Fibroblast of mammary gland (primary cell): Measurements from ENCODE around the gene DMC1.
A peak's percentile ranks its signal among the peaks of the same experiment; 100 is the strongest.

ENCODE experiments used
- DNase-seq: peaks from one replicate; pipeline ENCODE4 v3.0.0-alpha.2; 2010; ENCODE audit warnings: low read depth
- H3K4me3 ChIP-seq: 2 replicates; pipeline ENCODE4 v1.5.1; 2011; ENCODE audit warnings: low read depth, mild to moderate bottlenecking, low read length, moderate library complexity; ENCODE audit not compliant: control insufficient read depth
- TF ChIP-seq, protein P1 (sequence below): conservative IDR thresholded peaks from 2 replicates; pipeline ENCODE4 v1.5.1; 2011; ENCODE audit warnings: low read depth, low read length, inconsistent platforms; ENCODE audit not compliant: control insufficient read depth, insufficient read depth

The DMC1 gene

DNA sequence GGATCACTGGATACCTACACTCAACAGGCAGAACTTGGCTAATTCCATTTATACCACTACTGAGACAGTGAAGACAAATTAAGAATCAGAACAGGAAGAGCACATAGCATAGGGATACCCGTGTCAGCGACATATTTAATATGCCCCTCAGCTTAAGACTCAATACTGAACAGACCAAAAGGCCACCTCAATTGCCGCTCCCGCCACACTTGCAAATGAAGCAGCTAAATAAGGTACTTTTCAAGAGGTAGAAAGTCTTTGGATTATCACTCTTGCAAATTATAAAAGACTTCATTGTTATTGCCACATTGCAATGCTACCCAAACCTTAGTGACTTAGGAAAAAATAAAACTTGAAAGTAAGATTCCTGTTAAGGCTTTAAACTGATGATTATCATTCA is 67.0 kb downstream of the DMC1 start:
- H3K4me3 ChIP-seq: peak overlapping the region; percentile 94
- TF ChIP-seq, protein P1, sequence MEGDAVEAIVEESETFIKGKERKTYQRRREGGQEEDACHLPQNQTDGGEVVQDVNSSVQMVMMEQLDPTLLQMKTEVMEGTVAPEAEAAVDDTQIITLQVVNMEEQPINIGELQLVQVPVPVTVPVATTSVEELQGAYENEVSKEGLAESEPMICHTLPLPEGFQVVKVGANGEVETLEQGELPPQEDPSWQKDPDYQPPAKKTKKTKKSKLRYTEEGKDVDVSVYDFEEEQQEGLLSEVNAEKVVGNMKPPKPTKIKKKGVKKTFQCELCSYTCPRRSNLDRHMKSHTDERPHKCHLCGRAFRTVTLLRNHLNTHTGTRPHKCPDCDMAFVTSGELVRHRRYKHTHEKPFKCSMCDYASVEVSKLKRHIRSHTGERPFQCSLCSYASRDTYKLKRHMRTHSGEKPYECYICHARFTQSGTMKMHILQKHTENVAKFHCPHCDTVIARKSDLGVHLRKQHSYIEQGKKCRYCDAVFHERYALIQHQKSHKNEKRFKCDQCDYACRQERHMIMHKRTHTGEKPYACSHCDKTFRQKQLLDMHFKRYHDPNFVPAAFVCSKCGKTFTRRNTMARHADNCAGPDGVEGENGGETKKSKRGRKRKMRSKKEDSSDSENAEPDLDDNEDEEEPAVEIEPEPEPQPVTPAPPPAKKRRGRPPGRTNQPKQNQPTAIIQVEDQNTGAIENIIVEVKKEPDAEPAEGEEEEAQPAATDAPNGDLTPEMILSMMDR: no peak
- DNase-seq: no peak

DNA sequence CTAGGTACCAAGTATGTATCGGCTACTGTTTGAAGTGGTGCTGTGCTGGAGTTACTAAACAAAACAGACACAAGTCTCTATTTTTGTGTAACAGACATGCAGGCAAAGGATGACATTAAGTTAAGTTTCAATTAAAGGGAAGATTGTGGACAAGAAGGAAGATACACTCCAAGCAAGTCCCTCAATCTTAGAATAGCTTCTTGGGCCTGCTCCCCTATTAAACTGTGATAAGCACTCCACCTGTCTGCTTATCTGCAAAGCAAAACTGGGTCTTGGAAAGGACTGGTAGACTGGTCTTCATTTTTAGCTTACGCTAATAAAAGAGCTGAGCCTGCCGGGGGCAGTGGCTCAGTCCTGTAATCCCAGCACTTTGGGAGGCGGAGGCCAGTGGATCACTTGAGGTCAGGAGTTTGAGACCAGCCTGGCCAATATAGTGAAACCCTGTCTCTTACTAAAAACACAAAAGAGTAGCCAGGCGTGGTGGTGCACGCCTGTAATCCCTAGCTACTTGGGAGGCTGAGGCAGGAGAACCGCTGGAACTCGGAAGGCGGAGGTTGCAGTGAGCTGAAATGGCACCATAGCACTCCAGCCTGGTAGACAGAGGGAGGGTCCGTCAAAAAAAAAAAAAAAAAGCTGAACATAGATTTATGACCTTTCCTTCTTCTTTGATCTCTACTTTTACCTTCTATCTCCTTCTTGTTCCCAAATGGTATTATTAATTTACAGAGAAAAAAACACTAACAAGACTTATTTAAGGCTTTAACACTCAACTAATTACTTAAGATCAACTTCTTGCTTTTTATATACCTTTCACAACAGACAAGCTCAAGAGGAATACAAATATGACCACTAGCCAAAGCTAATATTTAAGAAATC is 67.9 kb downstream of the DMC1 start:
- DNase-seq: no peak
- TF ChIP-seq, protein P1: no peak
- no peak overlapping the region for H3K4me3 ChIP-seq

DNA sequence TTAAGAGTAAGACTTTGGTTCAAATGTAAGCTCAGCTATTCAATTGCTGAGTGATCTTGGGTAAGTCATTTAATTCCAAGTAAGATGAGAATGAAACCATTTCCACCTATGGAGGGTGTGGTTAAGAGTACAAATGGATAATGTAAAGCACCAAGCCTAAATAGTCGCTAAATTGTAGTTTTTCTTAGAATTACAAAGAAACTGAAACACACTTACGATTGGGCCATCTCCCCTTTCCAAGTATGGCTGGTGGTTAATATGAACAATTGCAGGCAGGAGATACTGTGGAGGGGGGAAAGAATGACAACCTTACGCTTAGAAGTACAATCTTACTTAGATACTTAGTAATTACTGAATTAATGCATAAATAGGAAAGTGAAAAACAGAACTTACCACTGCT is 72.1 kb downstream of the DMC1 start:
- DNase-seq: no peak
- TF ChIP-seq, protein P1: no peak

DNA sequence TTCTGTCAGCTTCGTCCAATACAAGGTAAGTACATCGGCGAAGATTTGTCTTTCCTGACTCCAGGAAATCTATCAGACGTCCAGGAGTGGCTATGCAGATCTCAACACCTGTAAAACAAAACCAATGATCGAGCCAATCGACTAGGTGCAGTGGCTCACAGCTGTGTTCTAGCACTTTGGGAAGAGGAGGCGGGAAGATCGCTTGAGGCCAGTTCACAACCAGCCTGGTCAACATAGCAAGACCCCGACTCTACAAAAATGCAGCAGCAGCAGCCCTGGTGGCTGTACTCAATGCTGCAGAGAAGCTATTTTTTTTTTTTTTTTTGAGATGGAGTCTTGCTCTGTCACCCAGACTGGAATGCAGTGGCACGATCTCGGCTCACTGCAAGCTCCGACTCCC is 75.0 kb downstream of the DMC1 start:
- no peak overlapping the region for H3K4me3 ChIP-seq
- TF ChIP-seq, protein P1: no peak
- no peak for DNase-seq

More for the DNA sequence above, 72.1 kb downstream of the DMC1 start:
- no peak overlapping the region for H3K4me3 ChIP-seq

DNA sequence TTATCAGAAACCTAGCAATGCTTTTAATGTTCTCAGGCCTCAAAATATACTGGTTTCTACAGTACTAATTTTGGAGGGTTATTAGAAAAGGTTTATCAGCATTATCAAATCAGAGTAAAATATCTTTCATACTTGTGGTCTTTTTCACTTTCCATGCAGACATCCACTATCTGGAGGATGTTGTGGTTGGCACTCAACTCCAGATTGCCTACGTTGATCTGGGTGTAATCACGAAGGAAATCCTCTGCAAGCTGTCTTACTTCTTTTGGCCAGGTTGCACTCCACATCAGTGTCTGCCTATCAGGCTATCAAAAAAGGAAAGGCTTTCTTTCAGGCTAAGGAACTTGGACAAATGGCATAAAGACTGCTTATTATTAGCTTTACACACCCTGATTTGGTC is 75.5 kb downstream of the DMC1 start:
- DNase-seq: no peak
- TF ChIP-seq, protein P1: no peak
- no peak overlapping the region for H3K4me3 ChIP-seq

DNA sequence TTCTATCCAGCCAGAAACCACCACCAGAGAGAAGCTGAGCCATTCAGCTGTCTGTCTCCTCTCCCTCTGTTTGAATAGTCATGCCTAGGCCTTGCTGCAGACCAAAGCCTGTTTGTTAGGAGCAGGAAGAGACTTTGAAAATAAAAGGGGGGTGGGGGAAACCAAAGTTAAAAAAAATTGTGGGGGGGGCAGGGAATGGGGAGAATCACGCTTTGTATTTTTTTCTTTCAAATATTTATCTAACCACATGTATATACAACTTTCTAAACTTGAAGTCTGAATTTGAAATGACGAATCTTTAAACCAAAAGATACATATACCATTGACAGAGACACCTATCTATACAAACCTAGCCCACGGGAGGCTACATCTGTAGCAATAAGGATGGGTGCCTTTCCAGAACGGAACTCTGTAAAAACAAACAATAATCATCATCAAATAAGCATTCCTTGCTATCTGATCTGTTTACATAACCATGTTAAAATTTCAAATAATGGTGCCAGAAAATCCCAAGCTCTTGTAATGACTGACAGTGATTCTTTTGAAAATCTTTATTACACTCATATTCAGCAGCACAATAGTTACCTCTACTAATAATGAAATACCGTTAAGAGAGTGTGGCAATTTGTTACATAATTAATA is 78.2 kb downstream of the DMC1 start:
- no peak for DNase-seq
- no peak overlapping the region for H3K4me3 ChIP-seq
- TF ChIP-seq, protein P1: no peak
